Colon (tissue), 2 donors: ENCODE results near the gene CTSF.
"Not testable (repeated sequence)": the region's sequence is repeated elsewhere in the genome, so short reads cannot be mapped to it uniquely, and the experiment has no call there.

Experiments used
- FAIRE-seq: peaks from 2 replicates; lab custom pipeline; 2012; peaks lifted over from hg19 to GRCh38; lab: Jason Lieb, UNC
- donor health status: control.
- donor health status: control.

CTSF gene

GRCh38 chr11:66559142-66559865, 9.1 kb downstream of the CTSF start:
- no peak for FAIRE-seq

GRCh38 chr11:66557733-66558326, 10.6 kb downstream of the CTSF start:
- no peak for FAIRE-seq

- no peak for FAIRE-seq
Observed at GRCh38 chr11:66556086-66556485, 12.3 kb downstream of the CTSF start.

- FAIRE-seq, result no peak
Observed at GRCh38 chr11:66555416-66555815, 13.0 kb downstream of the CTSF start.

- no peak for FAIRE-seq
Observed at GRCh38 chr11:66554602-66555001, 13.8 kb downstream of the CTSF start.

GRCh38 chr11:66550887-66551286, 17.5 kb downstream of the CTSF start:
- FAIRE-seq, result no peak

GRCh38 chr11:66549696-66550095, 18.7 kb downstream of the CTSF start:
- FAIRE-seq, result no peak

GRCh38 chr11:66548774-66549630, 19.4 kb downstream of the CTSF start:
- FAIRE-seq, result no peak

- FAIRE-seq, result no peak
Observed at GRCh38 chr11:66548041-66548440, 20.4 kb downstream of the CTSF start.

- no peak for FAIRE-seq
Observed at GRCh38 chr11:66547662-66548009, 20.8 kb downstream of the CTSF start.

GRCh38 chr11:66546966-66547661, 21.3 kb downstream of the CTSF start:
- FAIRE-seq, result no peak

- FAIRE-seq, result no peak
Observed at GRCh38 chr11:66546368-66546965, 21.9 kb downstream of the CTSF start, which contains the start of gene ACTN3. Gene ACTN3, plus strand, starts transcription at chr11:66546903. Its CDS starts 35 bp downstream, at chr11:66546938.

- FAIRE-seq, result no peak
Observed at GRCh38 chr11:66545701-66546367, 22.6 kb downstream of the CTSF start, which contains the start of gene ZDHHC24. Gene ZDHHC24, minus strand, starts transcription at chr11:66546048. Its CDS starts 45 bp downstream, at chr11:66546003.

GRCh38 chr11:66544952-66545351, 23.5 kb downstream of the CTSF start:
- FAIRE-seq, result not testable (repeated sequence)

- no peak for FAIRE-seq
Observed at GRCh38 chr11:66543263-66544107, 24.9 kb downstream of the CTSF start.

- FAIRE-seq, result no peak
Observed at GRCh38 chr11:66542362-66542761, 26.0 kb downstream of the CTSF start.

GRCh38 chr11:66541892-66542291, 26.5 kb downstream of the CTSF start:
- FAIRE-seq, result no peak

- FAIRE-seq, result not testable (repeated sequence)
Observed at GRCh38 chr11:66540598-66540997, 27.8 kb downstream of the CTSF start.

GRCh38 chr11:66539870-66540213, 28.6 kb downstream of the CTSF start:
- no peak for FAIRE-seq

GRCh38 chr11:66539170-66539869, 29.1 kb downstream of the CTSF start:
- no peak for FAIRE-seq
